ENCODE data around the gene GPRIN3.
"Not testable (repeated sequence)": the region's sequence is repeated elsewhere in the genome, so short reads cannot be mapped to it uniquely, and the experiment has no call there.

The GPRIN3 gene

GRCh38 chr4:89311433-89311832, 3.8 kb upstream of the GPRIN3 start:
- DNase-seq: no peak

GRCh38 chr4:89309154-89309553, 1.6 kb upstream of the GPRIN3 start:
- not testable (repeated sequence) for DNase-seq

GRCh38 chr4:89308161-89308500, 531 bp upstream of the GPRIN3 start:
- no peak for DNase-seq

GRCh38 chr4:89307178-89307445, 488 bp downstream of the GPRIN3 start:
- DNase-seq: no peak

GRCh38 chr4:89306486-89307177, 968 bp downstream of the GPRIN3 start:
- DNase-seq: no peak

- no peak for DNase-seq
Observed at GRCh38 chr4:89305712-89306437, 1.7 kb downstream of the GPRIN3 start.

GRCh38 chr4:89305028-89305427, 2.6 kb downstream of the GPRIN3 start:
- no peak for DNase-seq

GRCh38 chr4:89303814-89304388, 3.7 kb downstream of the GPRIN3 start:
- no peak for DNase-seq

- DNase-seq: no peak
Observed at GRCh38 chr4:89303177-89303576, 4.4 kb downstream of the GPRIN3 start.

- no peak for DNase-seq
Observed at GRCh38 chr4:89301902-89302301, 5.7 kb downstream of the GPRIN3 start.

GRCh38 chr4:89301003-89301402, 6.6 kb downstream of the GPRIN3 start:
- no peak for DNase-seq

- DNase-seq: no peak
Observed at GRCh38 chr4:89300499-89300898, 7.1 kb downstream of the GPRIN3 start.

GRCh38 chr4:89300060-89300459, 7.5 kb downstream of the GPRIN3 start:
- no peak for DNase-seq

GRCh38 chr4:89299153-89299791, 8.3 kb downstream of the GPRIN3 start:
- no peak for DNase-seq

GRCh38 chr4:89298788-89299152, 8.8 kb downstream of the GPRIN3 start:
- peak; percentile 19 for DNase-seq

- no peak for DNase-seq
Observed at GRCh38 chr4:89298155-89298554, 9.4 kb downstream of the GPRIN3 start.

GRCh38 chr4:89296896-89297295, 10.7 kb downstream of the GPRIN3 start:
- no peak for DNase-seq

GRCh38 chr4:89296399-89296798, 11.2 kb downstream of the GPRIN3 start:
- no peak for DNase-seq

- no peak for DNase-seq
Observed at GRCh38 chr4:89295415-89295927, 12.1 kb downstream of the GPRIN3 start.

GRCh38 chr4:89294573-89295269, 12.9 kb downstream of the GPRIN3 start:
- DNase-seq: no peak

GRCh38 chr4:89293299-89293698, 14.3 kb downstream of the GPRIN3 start:
- no peak for DNase-seq

GRCh38 chr4:89290727-89291516, 16.7 kb downstream of the GPRIN3 start:
- no peak for DNase-seq
